WTC11 (cell line): ENCODE measurements around the gene TCN2.

Experiments used
- ATF6 ChIP-seq: sonication (generic); formaldehyde crosslinking; IDR thresholded peaks from 2 replicates; pipeline ENCODE4 v1.8.1; 2023; ENCODE audit warnings: mild to moderate bottlenecking, missing genetic modification reagents
- GABPB1 ChIP-seq: sonication (generic); formaldehyde crosslinking; IDR thresholded peaks from 2 replicates; pipeline ENCODE4 v1.8.1; 2023; ENCODE audit warnings: mild to moderate bottlenecking, missing genetic modification reagents
- USF1 ChIP-seq: sonication (generic); formaldehyde crosslinking; IDR thresholded peaks from 2 replicates; pipeline ENCODE4 v1.8.0; 2022; ENCODE audit warnings: mild to moderate bottlenecking, missing genetic modification reagents
- TF ChIP-seq, protein P1 (sequence below): fragments of 200-600 bp; IDR thresholded peaks from 2 replicates; pipeline ENCODE4 v1.8.0; 2022; ENCODE audit warnings: antibody characterized with exemption
- TF ChIP-seq, protein P2 (sequence below): sonication (generic); formaldehyde crosslinking; IDR thresholded peaks from 2 replicates; pipeline ENCODE4 v1.8.0; 2022; ENCODE audit warnings: mild to moderate bottlenecking, missing genetic modification reagents

DNA sequence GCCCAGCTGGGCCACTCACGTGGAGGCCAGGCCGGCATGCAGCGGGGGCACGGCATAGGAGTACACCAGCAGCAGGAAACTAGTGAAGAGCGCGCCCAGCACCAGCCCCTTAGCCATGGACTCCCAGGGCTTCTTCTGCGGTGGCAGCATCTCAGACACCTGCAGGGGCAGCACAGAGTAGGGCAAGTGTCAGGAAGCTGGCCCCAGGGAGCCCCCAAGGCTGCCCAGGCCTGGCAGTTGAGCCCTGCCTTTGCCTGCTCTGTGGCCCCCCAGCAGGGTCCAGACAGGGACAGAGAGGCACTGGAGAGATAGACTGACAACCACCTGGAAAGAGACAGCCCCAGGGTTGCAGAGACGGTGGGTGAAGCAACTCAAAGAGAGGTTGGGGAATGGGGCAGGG lies 49.7 kb upstream of the TCN2 start:
- TF ChIP-seq, protein P1, sequence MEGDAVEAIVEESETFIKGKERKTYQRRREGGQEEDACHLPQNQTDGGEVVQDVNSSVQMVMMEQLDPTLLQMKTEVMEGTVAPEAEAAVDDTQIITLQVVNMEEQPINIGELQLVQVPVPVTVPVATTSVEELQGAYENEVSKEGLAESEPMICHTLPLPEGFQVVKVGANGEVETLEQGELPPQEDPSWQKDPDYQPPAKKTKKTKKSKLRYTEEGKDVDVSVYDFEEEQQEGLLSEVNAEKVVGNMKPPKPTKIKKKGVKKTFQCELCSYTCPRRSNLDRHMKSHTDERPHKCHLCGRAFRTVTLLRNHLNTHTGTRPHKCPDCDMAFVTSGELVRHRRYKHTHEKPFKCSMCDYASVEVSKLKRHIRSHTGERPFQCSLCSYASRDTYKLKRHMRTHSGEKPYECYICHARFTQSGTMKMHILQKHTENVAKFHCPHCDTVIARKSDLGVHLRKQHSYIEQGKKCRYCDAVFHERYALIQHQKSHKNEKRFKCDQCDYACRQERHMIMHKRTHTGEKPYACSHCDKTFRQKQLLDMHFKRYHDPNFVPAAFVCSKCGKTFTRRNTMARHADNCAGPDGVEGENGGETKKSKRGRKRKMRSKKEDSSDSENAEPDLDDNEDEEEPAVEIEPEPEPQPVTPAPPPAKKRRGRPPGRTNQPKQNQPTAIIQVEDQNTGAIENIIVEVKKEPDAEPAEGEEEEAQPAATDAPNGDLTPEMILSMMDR, result no peak; the same call in 1 of the 2 replicates
- no peak for TF ChIP-seq ATF6 (CRISPR knock-in tag)
- no peak for TF ChIP-seq USF1 (CRISPR knock-in tag)
- no peak for TF ChIP-seq GABPB1 (CRISPR knock-in tag)
- TF ChIP-seq, protein P2, sequence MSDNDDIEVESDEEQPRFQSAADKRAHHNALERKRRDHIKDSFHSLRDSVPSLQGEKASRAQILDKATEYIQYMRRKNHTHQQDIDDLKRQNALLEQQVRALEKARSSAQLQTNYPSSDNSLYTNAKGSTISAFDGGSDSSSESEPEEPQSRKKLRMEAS (CRISPR knock-in tag), result no peak
